ENCODE results near the gene MMP2.

Gene MMP2

DNA sequence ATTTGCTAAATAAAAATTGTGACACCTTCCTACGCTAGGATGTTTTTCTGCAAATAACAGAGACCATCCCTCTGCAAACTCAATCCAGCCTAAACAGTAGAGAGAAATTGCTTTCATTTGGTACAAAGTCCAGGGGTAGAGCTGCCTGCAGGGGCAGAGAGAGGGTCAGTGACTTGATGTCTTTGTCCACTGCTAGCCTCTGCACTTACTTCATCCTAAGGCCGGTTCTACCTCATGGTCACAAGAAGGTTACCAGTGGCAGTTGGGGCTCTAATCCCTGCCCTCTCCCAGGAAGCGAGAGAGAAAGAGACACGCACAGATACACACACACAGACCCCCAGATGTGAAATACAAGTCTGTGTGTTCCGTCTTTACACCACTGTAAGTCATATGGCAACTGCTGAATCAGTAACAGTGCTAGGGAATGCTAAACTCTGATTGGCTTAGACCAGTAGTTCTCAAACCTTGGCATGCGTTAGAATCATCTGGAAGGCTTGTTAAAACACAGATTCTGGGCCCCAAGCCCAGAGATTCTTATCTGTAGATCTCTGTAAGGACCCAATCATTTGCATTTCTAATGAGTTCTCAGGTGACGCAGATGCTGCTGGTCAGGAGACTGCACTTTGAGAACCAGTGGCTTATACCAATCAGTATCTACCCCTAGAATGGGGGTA, 16.8 kb downstream of the MMP2 start:
- no peak for DNase-seq

DNA sequence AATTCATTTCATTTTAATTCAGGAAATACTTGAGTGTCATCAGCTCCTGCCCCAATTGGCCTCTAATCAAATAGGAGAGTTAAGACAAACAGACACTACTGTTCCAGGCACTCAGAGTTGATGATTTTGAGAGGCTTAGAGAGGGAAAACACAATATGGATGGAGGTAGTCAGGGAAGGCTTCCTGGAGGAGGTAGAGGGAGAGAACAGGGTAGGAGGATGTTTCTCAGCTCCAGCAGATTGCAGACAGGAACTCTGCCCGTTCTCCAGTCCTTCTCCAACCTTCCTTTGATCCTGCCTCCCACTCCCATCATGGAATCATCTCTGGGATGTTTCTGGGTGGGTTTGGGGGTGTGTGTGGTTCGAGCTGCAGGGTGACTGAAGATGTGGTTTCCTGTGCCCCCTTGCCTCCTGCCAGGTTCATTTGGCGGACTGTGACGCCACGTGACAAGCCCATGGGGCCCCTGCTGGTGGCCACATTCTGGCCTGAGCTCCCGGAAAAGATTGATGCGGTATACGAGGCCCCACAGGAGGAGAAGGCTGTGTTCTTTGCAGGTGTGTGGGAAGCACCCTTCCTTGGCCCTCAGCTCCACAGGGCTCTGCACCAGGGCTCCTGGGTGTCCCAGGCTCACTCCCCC, 17.6 kb downstream of the MMP2 start:
- DNase-seq, result no peak

DNA sequence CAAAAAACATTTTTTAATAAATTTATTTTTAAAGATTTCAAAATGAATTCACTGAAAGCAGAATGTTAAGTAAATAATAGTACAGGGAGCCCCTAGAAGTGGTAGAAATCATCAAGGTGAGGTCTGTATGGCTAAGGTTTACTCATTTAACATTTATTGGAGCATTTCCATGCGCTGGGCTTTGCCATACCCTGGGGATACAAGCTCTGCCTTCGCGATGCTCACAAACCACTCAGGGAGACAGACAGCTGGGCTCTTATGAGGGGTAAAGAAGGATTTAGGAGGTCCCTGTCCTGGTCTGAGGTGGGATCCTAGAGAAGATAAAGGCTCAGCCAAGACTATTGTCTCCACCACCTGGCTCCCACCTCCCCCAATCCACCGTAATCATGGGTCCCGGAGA, 18.6 kb downstream of the MMP2 start:
- no peak for DNase-seq

DNA sequence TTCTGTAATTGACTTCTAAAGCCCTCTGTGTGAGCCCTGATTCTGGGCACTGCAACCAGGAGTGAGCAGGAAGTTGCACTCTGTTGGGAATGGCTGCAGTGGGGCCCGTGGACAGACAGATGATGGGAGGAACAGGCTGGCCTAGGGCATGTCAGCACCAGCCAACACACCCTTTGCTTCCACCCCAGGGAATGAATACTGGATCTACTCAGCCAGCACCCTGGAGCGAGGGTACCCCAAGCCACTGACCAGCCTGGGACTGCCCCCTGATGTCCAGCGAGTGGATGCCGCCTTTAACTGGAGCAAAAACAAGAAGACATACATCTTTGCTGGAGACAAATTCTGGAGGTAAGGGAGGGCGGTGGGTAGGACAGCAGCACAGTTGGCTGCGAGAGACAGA, 19.1 kb downstream of the MMP2 start:
- DNase-seq, result no peak

DNA sequence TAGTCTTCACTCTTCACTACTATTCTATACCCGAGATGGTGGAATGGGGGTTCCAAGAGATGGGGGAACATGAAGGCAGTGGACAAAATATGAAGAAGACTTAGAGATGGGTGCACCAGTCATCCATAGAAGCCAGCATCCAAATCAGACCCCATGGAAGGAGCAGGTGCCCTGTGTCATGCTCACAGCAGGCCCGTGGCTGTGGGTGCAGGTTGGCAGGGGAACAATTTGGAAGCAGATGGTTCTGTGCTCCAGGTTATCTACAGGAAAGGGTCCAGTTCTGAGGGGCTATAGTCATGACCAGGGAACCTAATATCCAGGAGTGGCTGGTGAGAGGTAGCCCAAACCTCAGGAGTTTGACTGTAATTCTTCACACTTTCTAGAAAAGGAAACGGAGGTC, 20.3 kb downstream of the MMP2 start:
- no peak for DNase-seq

DNA sequence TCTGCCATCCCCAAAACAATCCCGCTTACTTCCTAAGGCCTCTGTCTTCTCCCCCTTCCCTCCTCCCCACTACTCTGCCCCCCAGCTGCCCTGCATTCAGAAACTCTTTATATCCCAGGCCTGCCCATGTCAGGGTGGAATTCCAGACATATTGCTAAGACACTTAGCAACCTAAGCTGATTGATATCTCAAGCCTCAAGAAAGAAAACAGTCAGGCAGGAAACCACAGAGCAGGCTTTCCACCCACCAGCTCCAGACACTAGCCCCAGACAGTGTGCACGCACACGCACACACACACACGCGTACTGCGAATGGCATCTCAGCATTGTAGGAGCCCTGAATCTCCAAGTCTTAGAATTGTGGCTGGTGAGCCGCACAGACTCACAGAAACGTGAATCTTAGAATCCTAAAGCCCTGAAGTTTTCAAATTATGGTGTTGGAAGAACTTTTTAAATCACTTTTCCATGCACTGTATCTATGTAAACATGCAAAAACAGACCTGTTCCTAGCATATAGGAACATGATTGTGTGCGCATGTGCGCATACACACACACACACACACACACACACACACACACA, 21.0 kb downstream of the MMP2 start:
- no peak for DNase-seq

DNA sequence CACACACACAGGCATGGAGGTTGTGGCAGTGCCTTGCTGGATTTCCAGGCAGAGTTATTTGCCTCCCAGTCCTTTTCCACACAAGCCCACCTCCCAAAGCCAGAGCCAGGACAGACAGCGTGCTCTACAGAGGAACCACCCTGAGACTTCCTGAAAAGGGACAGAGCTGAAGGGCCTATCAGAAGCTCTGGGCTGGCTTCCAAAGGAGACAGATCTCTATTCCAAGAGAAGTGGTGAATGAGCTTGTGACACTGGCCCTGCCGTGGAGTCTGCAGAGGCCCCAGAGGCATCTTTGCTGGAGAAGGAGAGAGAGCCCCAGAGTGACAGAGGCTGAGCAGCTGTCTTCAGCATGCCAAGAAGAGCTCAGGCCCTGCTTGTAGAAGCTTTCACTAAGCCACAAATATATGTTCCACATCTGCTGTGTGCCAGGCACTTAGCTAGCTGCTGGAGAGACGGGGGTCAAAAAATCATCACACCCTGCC, 21.6 kb downstream of the MMP2 start:
- no peak for DNase-seq

DNA sequence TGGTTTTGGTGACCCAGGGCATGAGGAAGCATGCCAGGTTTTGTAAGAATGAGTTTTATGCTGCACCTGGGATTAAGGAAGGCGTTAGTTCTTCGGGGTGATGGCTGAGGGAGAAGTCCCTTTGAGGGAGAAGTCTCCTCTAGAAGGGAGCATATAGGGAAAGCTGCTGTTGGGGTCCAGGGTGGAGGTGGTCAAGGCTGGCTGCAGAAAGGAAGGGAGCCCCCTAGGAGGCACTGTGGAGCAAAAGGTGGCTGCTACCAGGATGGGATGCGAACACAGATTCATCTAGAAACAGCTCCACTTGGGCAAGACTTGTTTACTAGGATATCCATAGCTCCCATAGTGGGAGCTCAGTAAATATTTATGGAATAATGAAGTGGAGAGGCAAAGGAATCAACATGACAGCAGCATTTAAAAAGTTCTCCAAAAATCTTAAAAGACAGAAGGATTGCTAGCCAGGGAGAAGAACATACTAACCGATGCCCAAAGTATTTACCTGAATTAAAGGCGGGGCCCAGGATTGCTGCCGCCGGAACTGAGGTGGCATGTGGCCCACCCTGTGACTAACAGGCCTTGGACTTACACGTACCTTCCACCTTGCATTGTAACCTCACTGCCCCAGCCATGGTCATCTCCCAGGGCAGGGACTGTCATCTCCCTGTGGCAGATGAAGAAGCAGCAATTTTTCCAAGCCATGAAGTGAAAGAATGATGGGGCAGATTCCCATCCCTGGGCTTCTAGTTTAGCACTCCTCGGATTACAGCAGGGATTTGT, 22.7 kb downstream of the MMP2 start:
- DNase-seq, result no peak

DNA sequence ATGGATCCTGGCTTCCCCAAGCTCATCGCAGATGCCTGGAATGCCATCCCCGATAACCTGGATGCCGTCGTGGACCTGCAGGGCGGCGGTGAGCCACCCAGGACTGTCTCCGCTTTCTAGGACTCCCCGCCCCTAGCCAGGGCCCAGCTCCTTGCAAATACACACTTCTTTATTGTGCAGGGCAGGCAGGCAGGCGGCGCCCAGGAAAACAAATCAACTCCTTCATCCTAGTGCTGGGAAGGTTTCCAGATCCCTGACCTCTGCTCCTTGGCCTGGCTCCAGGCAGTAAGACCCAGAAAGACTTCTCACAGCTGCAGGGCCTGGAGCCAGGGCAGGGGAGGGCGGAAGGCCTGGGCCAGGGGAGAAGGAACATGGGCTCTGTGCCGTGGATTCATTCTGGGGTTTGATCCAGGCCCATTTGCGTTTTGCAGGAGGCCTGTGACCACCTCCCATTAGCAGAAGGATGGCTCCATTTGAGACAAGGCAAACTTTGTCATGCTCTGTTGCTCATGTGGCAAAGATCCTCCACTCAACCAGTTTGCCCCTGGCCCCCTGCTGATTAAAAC, 23.9 kb downstream of the MMP2 start:
- DNase-seq, result peak; percentile 58

DNA sequence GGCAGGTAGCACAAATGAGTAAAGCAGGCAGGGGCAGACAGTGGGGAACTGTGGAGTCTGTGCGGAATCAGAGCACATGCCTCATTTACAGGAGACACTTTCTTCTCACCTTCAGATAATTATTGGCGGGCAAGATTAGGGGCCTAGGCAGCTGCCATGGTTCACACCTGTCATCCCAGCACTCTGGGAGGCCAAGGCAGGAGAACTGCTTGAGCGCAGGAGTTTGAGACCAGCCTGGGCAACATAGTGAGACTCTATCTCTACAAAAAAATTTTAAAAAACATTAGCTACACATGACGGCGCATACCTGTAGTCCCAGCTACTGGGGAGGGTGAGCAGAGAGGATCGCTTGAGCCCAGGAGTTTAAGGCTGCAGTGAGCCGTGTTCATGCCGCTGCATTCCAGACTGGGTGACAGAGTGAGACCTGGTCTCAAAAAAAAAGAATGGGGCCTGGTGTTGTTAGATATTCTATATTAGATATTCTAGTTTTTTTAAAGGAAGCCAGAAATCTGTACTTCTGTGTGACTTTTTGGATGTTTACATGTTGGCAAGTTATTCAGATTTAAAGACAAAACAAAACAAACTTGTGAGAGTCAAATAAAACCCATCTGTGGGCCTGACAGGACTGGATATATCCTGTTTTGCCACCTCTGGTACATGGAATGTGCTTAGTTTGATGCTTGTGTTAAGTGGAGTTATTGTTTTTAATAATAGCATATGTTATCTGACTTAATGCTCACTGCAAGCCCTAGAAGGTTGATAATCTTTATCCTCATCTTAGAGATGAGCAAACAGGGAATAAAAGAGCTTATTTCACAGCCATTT, 24.9 kb downstream of the MMP2 start:
- no peak for DNase-seq

DNA sequence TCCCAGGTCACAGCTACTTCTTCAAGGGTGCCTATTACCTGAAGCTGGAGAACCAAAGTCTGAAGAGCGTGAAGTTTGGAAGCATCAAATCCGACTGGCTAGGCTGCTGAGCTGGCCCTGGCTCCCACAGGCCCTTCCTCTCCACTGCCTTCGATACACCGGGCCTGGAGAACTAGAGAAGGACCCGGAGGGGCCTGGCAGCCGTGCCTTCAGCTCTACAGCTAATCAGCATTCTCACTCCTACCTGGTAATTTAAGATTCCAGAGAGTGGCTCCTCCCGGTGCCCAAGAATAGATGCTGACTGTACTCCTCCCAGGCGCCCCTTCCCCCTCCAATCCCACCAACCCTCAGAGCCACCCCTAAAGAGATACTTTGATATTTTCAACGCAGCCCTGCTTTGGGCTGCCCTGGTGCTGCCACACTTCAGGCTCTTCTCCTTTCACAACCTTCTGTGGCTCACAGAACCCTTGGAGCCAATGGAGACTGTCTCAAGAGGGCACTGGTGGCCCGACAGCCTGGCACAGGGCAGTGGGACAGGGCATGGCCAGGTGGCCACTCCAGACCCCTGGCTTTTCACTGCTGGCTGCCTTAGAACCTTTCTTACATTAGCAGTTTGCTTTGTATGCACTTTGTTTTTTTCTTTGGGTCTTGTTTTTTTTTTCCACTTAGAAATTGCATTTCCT, 26.5 kb downstream of the MMP2 start:
- DNase-seq, result no peak

DNA sequence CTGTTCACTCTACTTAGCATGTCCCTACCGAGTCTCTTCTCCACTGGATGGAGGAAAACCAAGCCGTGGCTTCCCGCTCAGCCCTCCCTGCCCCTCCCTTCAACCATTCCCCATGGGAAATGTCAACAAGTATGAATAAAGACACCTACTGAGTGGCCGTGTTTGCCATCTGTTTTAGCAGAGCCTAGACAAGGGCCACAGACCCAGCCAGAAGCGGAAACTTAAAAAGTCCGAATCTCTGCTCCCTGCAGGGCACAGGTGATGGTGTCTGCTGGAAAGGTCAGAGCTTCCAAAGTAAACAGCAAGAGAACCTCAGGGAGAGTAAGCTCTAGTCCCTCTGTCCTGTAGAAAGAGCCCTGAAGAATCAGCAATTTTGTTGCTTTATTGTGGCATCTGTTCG, 27.1 kb downstream of the MMP2 start:
- DNase-seq, result peak; percentile 34

DNA sequence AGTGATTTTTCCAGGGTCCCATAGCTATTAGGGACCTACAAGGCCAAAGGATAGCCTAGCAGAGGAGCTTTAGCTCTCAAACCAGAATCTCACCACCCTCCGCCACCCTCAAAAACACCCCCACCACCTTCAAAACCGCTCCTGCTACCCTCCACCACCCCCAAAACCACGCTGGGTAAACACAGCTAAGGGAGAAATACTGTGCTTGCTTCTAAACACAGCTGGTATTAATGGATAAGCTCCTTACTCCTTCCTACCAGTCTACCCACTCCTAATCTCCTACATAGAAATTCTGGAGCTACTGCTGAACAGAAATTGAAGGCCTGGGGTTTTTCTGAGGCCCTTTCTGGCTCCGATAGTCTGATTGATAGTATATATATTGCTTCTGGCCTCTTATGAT, 27.7 kb downstream of the MMP2 start:
- no peak for DNase-seq

DNA sequence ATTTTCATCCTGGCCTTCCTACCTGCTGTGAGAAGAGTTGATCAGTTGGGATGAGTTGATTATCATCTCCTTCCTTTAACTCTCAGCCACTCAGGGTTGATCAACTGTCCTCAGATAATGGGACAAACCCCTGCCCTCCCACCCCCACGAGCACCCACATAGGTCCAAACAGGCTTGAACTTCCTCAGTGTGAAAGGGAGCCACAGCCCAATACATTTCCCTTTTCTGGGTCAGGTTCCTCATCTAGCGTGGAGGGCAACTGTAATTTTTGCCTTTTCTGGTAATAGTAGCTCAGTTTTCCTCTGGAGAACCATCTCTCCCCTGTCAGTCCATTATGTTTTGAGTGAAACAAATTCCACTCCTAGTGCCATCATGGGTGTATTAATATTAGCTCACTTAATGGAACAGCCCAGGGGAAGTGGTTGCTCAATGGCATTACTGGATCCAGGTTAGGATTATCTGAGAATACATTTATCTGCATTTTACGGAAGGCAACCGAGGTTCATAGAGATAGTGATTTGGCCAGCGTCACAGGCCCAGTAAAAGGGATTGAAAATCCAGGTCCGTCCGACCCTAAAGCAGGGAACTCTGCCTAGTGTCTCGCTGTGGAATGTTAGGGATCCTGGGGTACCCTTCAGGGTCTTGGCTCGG, 29.4 kb downstream of the MMP2 start:
- DNase-seq, result no peak

DNA sequence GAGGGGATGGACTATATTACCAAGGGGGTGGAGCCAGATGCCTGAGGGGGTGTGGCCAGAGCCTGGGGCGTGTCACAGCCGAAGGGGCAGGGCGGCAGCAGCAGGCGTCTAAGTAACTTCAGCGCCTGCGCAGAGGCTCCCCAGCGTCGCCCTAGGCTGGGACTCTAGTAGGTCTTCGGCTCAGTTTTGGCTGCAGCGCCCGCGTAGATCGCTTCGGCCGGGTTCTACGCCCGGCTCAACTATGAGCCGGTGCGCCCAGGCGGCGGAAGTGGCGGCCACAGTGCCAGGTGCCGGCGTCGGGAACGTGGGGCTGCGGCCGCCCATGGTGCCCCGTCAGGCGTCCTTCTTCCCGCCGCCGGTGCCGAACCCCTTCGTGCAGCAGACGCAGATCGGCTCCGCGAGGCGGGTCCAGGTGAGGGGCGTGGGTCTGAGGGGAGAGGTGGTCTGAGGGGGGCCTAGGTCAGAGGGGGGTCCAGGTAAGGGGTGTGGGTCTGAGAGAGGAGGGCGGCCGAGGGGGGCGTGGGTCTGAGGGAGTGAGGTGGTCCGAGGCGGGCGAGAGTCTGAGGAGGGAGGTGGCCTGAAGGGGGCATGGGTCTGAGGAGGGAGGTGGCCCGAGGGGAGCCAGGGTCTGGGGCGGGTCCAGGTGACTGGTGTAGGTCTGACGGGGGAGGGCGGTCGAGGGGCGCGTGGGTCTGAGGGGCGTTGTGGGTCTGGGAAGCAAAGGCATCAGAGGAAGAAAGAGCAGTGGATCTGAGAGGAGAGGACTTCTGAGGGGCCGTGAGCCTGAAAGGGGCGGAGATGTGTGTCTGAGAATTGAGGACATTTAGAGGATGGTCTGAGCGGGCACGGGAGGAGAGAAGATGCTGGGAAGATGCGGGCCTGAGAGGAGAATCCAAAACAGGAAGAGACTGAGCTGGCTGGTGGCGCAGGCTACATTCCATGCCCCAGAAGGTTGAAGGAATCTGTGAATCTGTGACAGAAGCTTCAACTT, 30.2 kb downstream of the MMP2 start, which contains the start of gene LPCAT2:
LPCAT2 (plus strand) TSS at position 132 of the 991 bp plus-strand sequence; CDS start at position 242, 110 bp downstream.
- peak; percentile 53 for DNase-seq

DNA sequence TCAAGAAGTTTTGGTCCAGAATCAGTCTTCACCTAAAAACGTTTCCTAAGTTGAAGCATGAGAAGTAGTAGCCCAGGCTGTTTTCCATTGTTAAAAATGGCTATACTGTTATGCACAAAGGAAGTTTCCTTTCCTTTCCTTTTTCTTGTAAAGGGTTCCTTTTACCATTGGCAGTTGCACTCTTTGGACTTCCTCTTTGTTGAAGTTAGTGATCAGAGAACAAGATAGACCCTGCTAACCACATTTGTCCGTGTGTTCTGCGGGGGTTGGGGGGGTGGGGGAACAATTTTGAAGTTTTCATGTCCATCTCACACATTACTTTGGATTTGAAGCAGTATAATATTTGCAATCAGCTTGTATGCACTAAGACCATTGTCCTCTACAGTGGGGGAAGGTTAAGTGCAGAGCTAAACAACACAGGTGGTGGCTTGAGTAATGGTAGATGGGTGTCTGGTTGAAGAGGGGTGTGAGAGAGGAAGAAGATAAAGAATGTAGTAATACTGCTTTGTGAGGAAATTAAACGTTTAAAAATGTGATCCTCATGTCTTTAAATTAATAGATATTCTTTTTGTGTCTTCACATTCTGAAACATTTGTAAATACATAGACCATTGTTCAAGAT, 31.3 kb downstream of the MMP2 start:
- DNase-seq, result no peak

DNA sequence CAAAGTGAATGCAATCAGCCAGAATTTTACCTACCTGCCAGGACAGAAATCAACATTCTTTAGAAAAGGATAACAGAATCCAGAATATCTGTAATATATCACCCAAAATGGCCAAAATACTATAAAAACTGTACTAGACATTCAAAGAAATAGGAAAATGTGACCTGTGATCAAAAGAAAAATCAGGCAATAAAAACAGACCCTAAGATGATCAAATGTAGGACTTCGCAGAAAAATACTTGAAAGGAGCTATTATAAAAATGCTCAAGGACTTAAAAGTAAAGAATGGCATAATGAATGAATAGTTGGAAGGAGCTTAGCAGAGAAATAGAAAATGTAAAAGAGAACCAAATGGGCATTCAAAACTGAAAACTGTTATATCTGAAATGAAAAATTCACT, 33.9 kb downstream of the MMP2 start:
- no peak for DNase-seq

DNA sequence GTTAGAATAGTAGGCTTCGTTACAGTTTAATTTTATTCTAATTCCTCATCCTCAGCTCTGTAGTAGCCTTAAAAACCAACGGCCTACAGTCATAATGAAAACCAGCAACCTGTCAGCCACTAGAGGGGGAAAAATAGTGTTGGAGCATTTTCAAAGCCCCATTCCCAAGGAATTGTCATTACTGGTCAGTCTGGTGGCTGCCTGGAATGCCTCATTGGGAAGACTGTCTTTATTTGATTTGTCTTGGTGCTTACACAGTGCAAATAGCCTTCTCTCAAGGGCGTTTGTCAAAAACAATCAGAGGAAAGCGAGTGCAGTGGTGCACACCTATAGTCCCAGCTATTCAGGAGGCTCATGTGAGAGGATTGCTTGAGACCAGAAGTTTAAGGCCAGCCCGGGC, 34.6 kb downstream of the MMP2 start:
- no peak for DNase-seq

DNA sequence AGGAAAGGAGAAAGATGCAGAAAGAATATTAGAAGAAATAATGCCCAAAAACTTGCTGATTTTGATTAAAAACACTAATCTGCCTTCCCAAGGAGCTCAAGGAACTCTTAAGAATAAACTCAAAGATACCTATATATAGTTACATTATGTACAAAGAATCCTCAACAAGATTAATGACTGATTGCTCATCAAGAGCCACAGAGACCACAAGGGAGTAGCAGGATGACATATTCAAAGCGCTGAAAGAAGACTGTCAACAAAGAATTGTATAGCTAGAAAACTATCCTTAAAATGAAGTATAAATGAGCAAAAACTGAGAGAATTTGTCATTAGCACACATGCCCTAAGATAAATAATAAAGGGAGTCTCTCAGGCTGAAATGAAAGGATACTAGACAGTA, 36.1 kb downstream of the MMP2 start:
- no peak for DNase-seq
